ENCODE measurements around the gene LIMS1.

DNA sequence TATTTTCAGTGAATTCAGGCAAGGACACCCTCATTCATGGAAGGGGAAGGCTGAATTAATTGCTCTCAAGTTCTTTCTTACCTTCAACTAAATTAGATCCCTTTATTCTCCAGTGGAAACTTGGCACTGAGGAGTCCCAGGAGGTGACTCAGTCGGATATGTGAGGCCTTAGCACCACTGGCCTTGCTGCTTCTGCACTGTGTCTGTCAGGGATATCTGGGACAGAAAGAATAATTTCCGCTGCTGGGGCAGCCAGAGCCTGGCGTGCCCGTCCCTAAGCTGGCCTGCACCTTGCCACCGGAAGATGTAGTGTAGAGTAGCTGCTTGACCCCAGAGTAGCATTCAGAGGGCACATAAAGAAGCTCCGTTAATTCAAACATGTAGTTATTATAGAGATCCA is 53.4 kb downstream of the LIMS1 start:
- no peak for TF ChIP-seq POLR2A (IDR thresholded peaks at IDR 0.05)
- TF ChIP-seq, protein P1, sequence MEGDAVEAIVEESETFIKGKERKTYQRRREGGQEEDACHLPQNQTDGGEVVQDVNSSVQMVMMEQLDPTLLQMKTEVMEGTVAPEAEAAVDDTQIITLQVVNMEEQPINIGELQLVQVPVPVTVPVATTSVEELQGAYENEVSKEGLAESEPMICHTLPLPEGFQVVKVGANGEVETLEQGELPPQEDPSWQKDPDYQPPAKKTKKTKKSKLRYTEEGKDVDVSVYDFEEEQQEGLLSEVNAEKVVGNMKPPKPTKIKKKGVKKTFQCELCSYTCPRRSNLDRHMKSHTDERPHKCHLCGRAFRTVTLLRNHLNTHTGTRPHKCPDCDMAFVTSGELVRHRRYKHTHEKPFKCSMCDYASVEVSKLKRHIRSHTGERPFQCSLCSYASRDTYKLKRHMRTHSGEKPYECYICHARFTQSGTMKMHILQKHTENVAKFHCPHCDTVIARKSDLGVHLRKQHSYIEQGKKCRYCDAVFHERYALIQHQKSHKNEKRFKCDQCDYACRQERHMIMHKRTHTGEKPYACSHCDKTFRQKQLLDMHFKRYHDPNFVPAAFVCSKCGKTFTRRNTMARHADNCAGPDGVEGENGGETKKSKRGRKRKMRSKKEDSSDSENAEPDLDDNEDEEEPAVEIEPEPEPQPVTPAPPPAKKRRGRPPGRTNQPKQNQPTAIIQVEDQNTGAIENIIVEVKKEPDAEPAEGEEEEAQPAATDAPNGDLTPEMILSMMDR (IDR thresholded peaks at IDR 0.05) = no peak

Measured in prostate gland (tissue), 2 donors.